Vagina (tissue), 2 donors: ENCODE results near the gene PSMA7.

Source experiments
- POLR2AphosphoS5 ChIP-seq, 2 donors: sonication (generic); formaldehyde crosslinking; IDR thresholded peaks; one replicate each; pipeline ENCODE4 v1.9.0; 2017; ENCODE audit warnings: antibody characterized with exemption in 2 of 2, mild to moderate bottlenecking in 2 of 2, low read depth in 1 of 2; ENCODE audit not compliant: insufficient read depth in 1 of 2
- TF ChIP-seq, protein P1 (sequence below), 3 experiments: fragments of 450-650 bp in 2 of 3; fragments of 200-600 bp in 1 of 3; sonication (generic) in 1 of 3; IDR thresholded peaks; one replicate each; pipeline ENCODE4 v1.5.1; 2017 to 2019; ENCODE audit warnings: antibody characterized with exemption in 3 of 3, mild to moderate bottlenecking in 2 of 3, moderate library complexity in 2 of 3

DNA sequence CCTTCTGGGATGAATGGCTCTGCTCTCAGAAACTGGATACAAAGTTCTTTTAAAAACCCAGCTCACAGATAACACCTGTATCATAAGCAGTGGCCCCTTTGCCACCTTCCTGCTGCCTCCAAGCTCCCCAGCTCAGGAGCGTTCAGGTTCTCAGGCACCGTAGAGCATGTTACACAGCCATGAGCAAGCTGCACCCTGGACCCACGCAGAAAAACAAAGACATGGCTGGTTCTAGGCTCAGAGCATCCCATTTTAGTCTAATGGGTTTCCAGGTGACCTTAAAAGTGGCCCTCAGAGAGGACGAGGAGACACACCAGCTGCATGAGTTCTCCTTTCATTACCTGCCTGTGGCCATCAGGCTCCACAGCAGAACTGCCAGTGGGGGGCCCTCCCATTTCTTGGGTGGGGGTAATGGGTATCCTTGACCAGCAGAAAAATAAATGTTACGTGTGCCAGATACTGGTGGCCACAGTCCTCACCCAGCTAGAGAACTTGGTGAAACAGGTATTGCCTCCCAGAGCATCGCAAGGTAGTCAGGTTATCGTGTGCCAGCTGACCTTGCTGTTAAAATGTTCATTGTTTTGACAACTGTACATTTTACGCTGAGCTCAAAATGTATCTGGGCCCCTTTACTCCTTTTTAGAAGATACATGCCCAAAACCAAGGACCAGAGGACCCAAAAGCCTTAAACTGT lies 7.5 kb downstream of the PSMA7 start:
- TF ChIP-seq, protein P1, sequence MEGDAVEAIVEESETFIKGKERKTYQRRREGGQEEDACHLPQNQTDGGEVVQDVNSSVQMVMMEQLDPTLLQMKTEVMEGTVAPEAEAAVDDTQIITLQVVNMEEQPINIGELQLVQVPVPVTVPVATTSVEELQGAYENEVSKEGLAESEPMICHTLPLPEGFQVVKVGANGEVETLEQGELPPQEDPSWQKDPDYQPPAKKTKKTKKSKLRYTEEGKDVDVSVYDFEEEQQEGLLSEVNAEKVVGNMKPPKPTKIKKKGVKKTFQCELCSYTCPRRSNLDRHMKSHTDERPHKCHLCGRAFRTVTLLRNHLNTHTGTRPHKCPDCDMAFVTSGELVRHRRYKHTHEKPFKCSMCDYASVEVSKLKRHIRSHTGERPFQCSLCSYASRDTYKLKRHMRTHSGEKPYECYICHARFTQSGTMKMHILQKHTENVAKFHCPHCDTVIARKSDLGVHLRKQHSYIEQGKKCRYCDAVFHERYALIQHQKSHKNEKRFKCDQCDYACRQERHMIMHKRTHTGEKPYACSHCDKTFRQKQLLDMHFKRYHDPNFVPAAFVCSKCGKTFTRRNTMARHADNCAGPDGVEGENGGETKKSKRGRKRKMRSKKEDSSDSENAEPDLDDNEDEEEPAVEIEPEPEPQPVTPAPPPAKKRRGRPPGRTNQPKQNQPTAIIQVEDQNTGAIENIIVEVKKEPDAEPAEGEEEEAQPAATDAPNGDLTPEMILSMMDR (IDR thresholded peaks at IDR 0.05) = no peak
- TF ChIP-seq POLR2AphosphoS5 (IDR thresholded peaks at IDR 0.05; ENCODE audit: insufficient read depth in 1 of 2, low read depth in 1 of 2) = no peak
